ENCODE measurements around the gene ARHGAP6.

The ARHGAP6 gene

GRCh38 chrX:11352296-11352741 is 313.4 kb downstream of the ARHGAP6 start:
- DNase-seq, result no peak
- no peak overlapping the region for H3K4me3 Mint-ChIP-seq
- H3K9me3 Mint-ChIP-seq, result peaks cover 14% of the 10 kb centered on the region
- TF ChIP-seq CTCF (IDR thresholded peaks at IDR 0.05), result no peak
- H3K27me3 Mint-ChIP-seq (ENCODE audit: low read depth, poor library complexity), result no peaks in the 10 kb centered on the region
- no peaks in the 10 kb centered on the region for H3K36me3 Mint-ChIP-seq (ENCODE audit: low read depth)
- H3K27ac Mint-ChIP-seq, result no peak overlapping the region
- no peaks in the 10 kb centered on the region for H3K4me1 Mint-ChIP-seq

GRCh38 chrX:11351375-11352295 is 314.1 kb downstream of the ARHGAP6 start:
- DNase-seq, result no peak
- Mint-ChIP-seq H3K9me3 (peaks cover 14% of the 10 kb centered on the region), H3K4me1 (no peaks in the 10 kb centered on the region), H3K27ac (no peak overlapping the region), H3K4me3 (no peak overlapping the region), H3K27me3 (ENCODE audit: low read depth, poor library complexity) (no peaks in the 10 kb centered on the region), H3K36me3 (ENCODE audit: low read depth) (no peaks in the 10 kb centered on the region)
- TF ChIP-seq CTCF (IDR thresholded peaks at IDR 0.05), result no peak

- Mint-ChIP-seq H3K27me3 (ENCODE audit: low read depth, poor library complexity) (no peaks in the 10 kb centered on the region), H3K4me3 (no peak overlapping the region), H3K4me1 (no peaks in the 10 kb centered on the region), H3K36me3 (ENCODE audit: low read depth) (no peaks in the 10 kb centered on the region), H3K9me3 (peaks cover 4% of the 10 kb centered on the region), H3K27ac (no peak overlapping the region)
- DNase-seq, result no peak
- TF ChIP-seq CTCF (IDR thresholded peaks at IDR 0.05), result no peak
Observed at GRCh38 chrX:11349661-11350337, 315.9 kb downstream of the ARHGAP6 start.

GRCh38 chrX:11349020-11349419 is 316.7 kb downstream of the ARHGAP6 start:
- H3K4me1 Mint-ChIP-seq, result no peaks in the 10 kb centered on the region
- H3K9me3 Mint-ChIP-seq, result peaks cover 4% of the 10 kb centered on the region
- H3K4me3 Mint-ChIP-seq, result no peak overlapping the region
- H3K27me3 Mint-ChIP-seq (ENCODE audit: low read depth, poor library complexity), result no peaks in the 10 kb centered on the region
- no peaks in the 10 kb centered on the region for H3K36me3 Mint-ChIP-seq (ENCODE audit: low read depth)
- no peak overlapping the region for H3K27ac Mint-ChIP-seq
- no peak for TF ChIP-seq CTCF (IDR thresholded peaks at IDR 0.05)
- DNase-seq, result no peak

GRCh38 chrX:11347300-11347699 is 318.4 kb downstream of the ARHGAP6 start:
- H3K9me3 Mint-ChIP-seq, result peaks cover 8% of the 10 kb centered on the region
- H3K27ac Mint-ChIP-seq, result no peak overlapping the region
- no peaks in the 10 kb centered on the region for H3K36me3 Mint-ChIP-seq (ENCODE audit: low read depth)
- H3K27me3 Mint-ChIP-seq (ENCODE audit: low read depth, poor library complexity), result no peaks in the 10 kb centered on the region
- H3K4me1 Mint-ChIP-seq, result no peaks in the 10 kb centered on the region
- TF ChIP-seq CTCF (IDR thresholded peaks at IDR 0.05), result no peak
- H3K4me3 Mint-ChIP-seq, result no peak overlapping the region
- DNase-seq, result no peak
